SU-DHL-6 (cell line): ENCODE measurements around the gene BICD1.

Source experiments
- H2AFZ ChIP-seq: fragments of 200-600 bp; sonication (generic); 2 replicates; pipeline ENCODE4 v1.6.1; 2014; ENCODE audit warnings: low read depth, mild to moderate bottlenecking, moderate library complexity, mixed read lengths, antibody characterized with exemption, low read length; ENCODE audit not compliant: severe bottlenecking
- H3F3A ChIP-seq: fragments of 200-600 bp; shearing (Covaris generic); 2 replicates; pipeline ENCODE4 v1.6.0; 2016; ENCODE audit warnings: antibody characterized with exemption, mild to moderate bottlenecking; ENCODE audit not compliant: insufficient read depth
- H3K27ac ChIP-seq: fragments of 200-600 bp; sonication (generic); 2 replicates; pipeline ENCODE4 v1.5.1; 2016; ENCODE audit warnings: low read depth, mild to moderate bottlenecking, low read length, moderate library complexity, mixed read lengths
- H3K27me3 ChIP-seq: fragments of 200-600 bp; sonication (generic), shearing (Covaris generic); 2 replicates; pipeline ENCODE4 v1.6.0; 2014; ENCODE audit warnings: mild to moderate bottlenecking, low read length
- H3K36me3 ChIP-seq: fragments of 200-600 bp; sonication (generic); 2 replicates; pipeline ENCODE4 v1.6.1; 2014; ENCODE audit warnings: mild to moderate bottlenecking, low read length, mixed read lengths
- H3K4me2 ChIP-seq: fragments of 300-600, 200-600 bp; shearing (Covaris generic), sonication (generic); 2 replicates; pipeline ENCODE4 v1.6.0; 2014; ENCODE audit warnings: low read length, low read depth, mild to moderate bottlenecking; ENCODE audit not compliant: poor library complexity, severe bottlenecking
- H3K4me3 ChIP-seq: fragments of 200-600 bp; sonication (generic); 2 replicates; pipeline ENCODE4 v1.5.1; 2014; ENCODE audit warnings: antibody characterized with exemption, low read length, mild to moderate bottlenecking, mixed read lengths; ENCODE audit not compliant: insufficient read depth, poor library complexity, severe bottlenecking
- H3K79me2 ChIP-seq: fragments of 200-600 bp; sonication (generic); 2 replicates; pipeline ENCODE4 v1.6.1; 2014; ENCODE audit warnings: mild to moderate bottlenecking, low read length, moderate library complexity; ENCODE audit not compliant: insufficient read depth
- H3K9ac ChIP-seq: fragments of 200-600 bp; sonication (generic); 2 replicates; pipeline ENCODE4 v1.7.0; 2014; ENCODE audit warnings: mild to moderate bottlenecking, low read length
- H3K9me2 ChIP-seq: fragments of 200-600 bp; sonication (generic); replicated peaks from 2 replicates; pipeline ENCODE4 v1.6.1; 2014; ENCODE audit warnings: low read length; ENCODE audit not compliant: insufficient read depth
- H3K9me3 ChIP-seq: fragments of 200-600 bp; sonication (generic); 2 replicates; pipeline ENCODE4 v1.6.1; 2014; ENCODE audit warnings: low read length, mixed read lengths; ENCODE audit not compliant: insufficient read depth
- H4K20me1 ChIP-seq: fragments of 200-600 bp; sonication (generic); 2 replicates; pipeline ENCODE4 v1.6.1; 2014; ENCODE audit warnings: low read depth, mild to moderate bottlenecking, antibody characterized with exemption, low read length, moderate library complexity, mixed read lengths
- EZH2phosphoT487 ChIP-seq: fragments of 200-600 bp; sonication (generic), shearing (Covaris generic); conservative IDR thresholded peaks from 2 replicates; pipeline ENCODE4 v1.6.1; 2018; ENCODE audit warnings: mild to moderate bottlenecking, antibody characterized with exemption, low read length, moderate library complexity, mixed read lengths
- TF ChIP-seq, protein P1 (sequence below): fragments of 200-600 bp; sonication (generic); IDR thresholded peaks from one replicate; pipeline ENCODE4 v1.5.1; 2017; ENCODE audit warnings: antibody characterized with exemption, mild to moderate bottlenecking, low read length, moderate library complexity; ENCODE audit not compliant: insufficient read depth, poor library complexity, severe bottlenecking

The BICD1 gene

DNA sequence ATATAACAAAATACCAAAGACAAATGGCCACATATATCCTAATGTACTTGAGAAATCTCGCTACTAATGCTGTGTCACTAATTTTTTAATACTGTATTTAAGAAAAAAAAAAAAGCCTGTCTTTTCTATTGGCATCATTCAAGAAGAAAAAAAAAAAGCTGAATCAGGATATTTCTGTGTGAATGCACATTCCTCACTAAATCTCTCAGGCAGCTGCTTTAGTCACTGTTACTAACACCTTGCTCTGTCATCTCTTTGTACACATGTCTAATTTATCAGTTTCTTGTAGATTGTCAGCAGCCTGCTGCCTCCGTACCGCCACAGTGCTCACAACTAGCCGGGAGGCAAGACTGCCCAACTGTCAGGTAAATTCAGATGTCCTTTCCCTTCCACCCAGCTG, 260.7 kb downstream of the BICD1 start:
- no peaks in the 10 kb centered on the region for H3K9me3 ChIP-seq
- H3K27me3 ChIP-seq = no peaks in the 10 kb centered on the region
- H3K36me3 ChIP-seq = no peaks in the 10 kb centered on the region
- no peak overlapping the region for H3K9ac ChIP-seq
- H3K79me2 ChIP-seq = no peaks in the 10 kb centered on the region
- H4K20me1 ChIP-seq = no peaks in the 10 kb centered on the region
- H3K4me3 ChIP-seq = no peak overlapping the region
- no peak overlapping the region for H2AFZ ChIP-seq
- H3F3A ChIP-seq = no peaks in the 10 kb centered on the region; the same call in 1 of the 2 replicates
- H3K27ac ChIP-seq = no peak overlapping the region
- H3K4me2 ChIP-seq = no peak overlapping the region
- TF ChIP-seq EZH2phosphoT487 = no peak
- H3K9me2 ChIP-seq = no peaks in the 10 kb centered on the region

DNA sequence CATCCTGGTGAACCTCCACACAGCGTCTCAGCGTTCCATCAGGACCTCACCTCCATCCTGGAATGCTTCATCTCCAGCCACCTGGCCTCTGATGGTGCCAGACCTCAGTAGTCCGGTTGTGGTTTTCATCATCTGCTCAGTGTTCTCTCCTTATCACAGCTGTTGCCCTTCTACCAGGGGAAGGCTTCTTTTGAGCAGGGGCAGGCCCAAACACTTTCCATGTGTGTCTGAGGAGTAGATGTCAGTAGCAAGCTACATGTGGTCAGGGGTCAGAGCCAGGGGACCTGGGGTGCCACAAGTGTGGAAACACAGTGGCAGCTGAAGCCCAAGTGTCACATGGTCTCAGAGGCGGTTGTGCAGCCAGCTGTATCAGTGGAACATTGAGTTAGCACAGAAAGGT, 262.6 kb downstream of the BICD1 start:
- H3K9me2 ChIP-seq = no peaks in the 10 kb centered on the region
- H3K36me3 ChIP-seq = no peaks in the 10 kb centered on the region
- H2AFZ ChIP-seq = no peak overlapping the region
- no peak overlapping the region for H3K4me3 ChIP-seq
- no peak overlapping the region for H3K4me2 ChIP-seq
- H4K20me1 ChIP-seq = no peaks in the 10 kb centered on the region
- H3K9me3 ChIP-seq = no peaks in the 10 kb centered on the region
- H3K79me2 ChIP-seq = no peaks in the 10 kb centered on the region
- no peaks in the 10 kb centered on the region for H3K27me3 ChIP-seq
- no peak for TF ChIP-seq EZH2phosphoT487
- no peak overlapping the region for H3K27ac ChIP-seq
- H3K9ac ChIP-seq = no peak overlapping the region
- no peaks in the 10 kb centered on the region for H3F3A ChIP-seq

DNA sequence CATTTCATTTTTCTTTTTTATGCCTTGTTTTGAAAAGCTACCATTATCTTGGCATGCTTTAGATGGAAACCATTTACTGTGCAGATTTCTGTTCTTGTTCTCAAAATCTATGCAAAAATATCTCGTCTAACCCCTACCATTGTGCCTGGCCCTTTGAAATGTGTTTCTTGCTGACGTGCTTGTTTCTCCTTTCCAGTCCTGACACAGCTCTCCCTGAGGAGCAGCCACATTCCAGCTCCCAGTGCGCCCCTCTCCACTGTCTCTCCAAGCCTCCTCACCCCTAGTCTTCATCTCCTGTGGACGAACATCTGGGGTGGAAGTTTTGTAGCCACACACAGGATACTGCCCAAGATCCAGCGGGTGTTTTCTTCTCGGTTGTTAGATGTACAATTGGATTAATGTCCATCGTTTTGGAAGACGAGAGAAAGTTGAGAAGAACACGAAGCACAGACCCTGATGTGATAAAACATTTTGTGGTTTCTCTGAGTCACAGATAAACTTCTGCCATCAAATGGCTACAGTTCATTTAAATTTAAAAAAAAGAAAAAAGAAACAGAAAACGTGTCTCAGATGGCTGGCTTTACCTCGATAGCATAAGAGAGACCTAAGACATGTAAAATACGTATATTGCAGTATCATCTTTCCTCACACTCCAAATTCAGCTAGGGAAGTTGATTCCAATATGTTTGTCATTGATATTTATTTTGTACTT, 270.9 kb downstream of the BICD1 start:
- no peaks in the 10 kb centered on the region for H3K79me2 ChIP-seq
- TF ChIP-seq EZH2phosphoT487 = no peak
- TF ChIP-seq, protein P1, sequence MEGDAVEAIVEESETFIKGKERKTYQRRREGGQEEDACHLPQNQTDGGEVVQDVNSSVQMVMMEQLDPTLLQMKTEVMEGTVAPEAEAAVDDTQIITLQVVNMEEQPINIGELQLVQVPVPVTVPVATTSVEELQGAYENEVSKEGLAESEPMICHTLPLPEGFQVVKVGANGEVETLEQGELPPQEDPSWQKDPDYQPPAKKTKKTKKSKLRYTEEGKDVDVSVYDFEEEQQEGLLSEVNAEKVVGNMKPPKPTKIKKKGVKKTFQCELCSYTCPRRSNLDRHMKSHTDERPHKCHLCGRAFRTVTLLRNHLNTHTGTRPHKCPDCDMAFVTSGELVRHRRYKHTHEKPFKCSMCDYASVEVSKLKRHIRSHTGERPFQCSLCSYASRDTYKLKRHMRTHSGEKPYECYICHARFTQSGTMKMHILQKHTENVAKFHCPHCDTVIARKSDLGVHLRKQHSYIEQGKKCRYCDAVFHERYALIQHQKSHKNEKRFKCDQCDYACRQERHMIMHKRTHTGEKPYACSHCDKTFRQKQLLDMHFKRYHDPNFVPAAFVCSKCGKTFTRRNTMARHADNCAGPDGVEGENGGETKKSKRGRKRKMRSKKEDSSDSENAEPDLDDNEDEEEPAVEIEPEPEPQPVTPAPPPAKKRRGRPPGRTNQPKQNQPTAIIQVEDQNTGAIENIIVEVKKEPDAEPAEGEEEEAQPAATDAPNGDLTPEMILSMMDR = no peak
- H2AFZ ChIP-seq = no peak overlapping the region
- 0 out of 2 replicates have a peak, but pooled peaks cover 4% of the 10 kb centered on the region for H3F3A ChIP-seq
- no peaks in the 10 kb centered on the region for H4K20me1 ChIP-seq
- no peak overlapping the region for H3K9ac ChIP-seq
- no peaks in the 10 kb centered on the region for H3K36me3 ChIP-seq
- no peak overlapping the region for H3K4me3 ChIP-seq
- no peaks in the 10 kb centered on the region for H3K9me2 ChIP-seq
- H3K27ac ChIP-seq = no peak overlapping the region
- H3K4me2 ChIP-seq = no peak overlapping the region
- no peaks in the 10 kb centered on the region for H3K9me3 ChIP-seq
- no peaks in the 10 kb centered on the region for H3K27me3 ChIP-seq

DNA sequence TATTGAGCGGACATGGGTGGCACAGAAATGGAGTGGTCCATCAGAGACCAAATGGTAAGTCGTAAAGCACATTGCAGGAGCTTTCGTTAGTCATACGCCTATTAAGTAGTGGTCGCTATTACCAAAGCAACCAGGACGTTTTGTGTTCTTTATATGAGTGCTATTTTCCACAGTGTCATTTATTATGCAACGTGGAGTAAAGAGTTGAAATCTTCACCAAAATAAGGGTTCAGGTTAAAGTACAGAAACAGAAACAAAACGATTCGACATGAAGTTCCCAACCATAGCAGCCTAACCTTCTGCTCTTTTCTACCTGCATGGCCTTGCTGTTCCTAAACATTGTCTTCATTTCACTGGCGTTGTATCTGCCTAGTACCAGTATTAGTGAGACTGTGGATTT, 272.6 kb downstream of the BICD1 start:
- TF ChIP-seq, protein P1 = no peak
- TF ChIP-seq EZH2phosphoT487 = no peak
- Histone ChIP-seq H3F3A (0 out of 2 replicates have a peak, but pooled peaks cover 4% of the 10 kb centered on the region), H4K20me1 (no peaks in the 10 kb centered on the region), H3K36me3 (no peaks in the 10 kb centered on the region), H3K27me3 (no peaks in the 10 kb centered on the region), H3K27ac (no peak overlapping the region), H3K9me2 (no peaks in the 10 kb centered on the region), H3K9me3 (no peaks in the 10 kb centered on the region), H3K4me2 (no peak overlapping the region), H2AFZ (no peak overlapping the region), H3K4me3 (no peak overlapping the region), H3K9ac (no peak overlapping the region), H3K79me2 (no peaks in the 10 kb centered on the region)
